Measurements from ENCODE around the gene EFR3B.

Gene EFR3B

GRCh38 chr2:25035537-25036220, 6.2 kb upstream of the EFR3B start:
- DNase-seq = no peak

- DNase-seq = no peak
These were observed 5.7 kb upstream of the EFR3B start for GRCh38 chr2:25036221-25036559.

GRCh38 chr2:25039126-25039525, 2.8 kb upstream of the EFR3B start:
- no peak for DNase-seq

GRCh38 chr2:25041307-25041927, 459 bp upstream of the EFR3B start:
- no peak for DNase-seq

GRCh38 chr2:25042321-25043240, 705 bp downstream of the EFR3B start:
- DNase-seq = no peak

- DNase-seq = peak; percentile 58
These were observed 1.5 kb downstream of the EFR3B start for GRCh38 chr2:25043241-25043867.

GRCh38 chr2:25044011-25044410, 2.1 kb downstream of the EFR3B start:
- no peak for DNase-seq

GRCh38 chr2:25044990-25045389, 3.1 kb downstream of the EFR3B start:
- peak; percentile 22 for DNase-seq

- DNase-seq = no peak
These were observed 7.5 kb downstream of the EFR3B start for GRCh38 chr2:25049422-25049821.

- no peak for DNase-seq
These were observed 8.3 kb downstream of the EFR3B start for GRCh38 chr2:25050128-25050527.

- DNase-seq = no peak
These were observed 11.2 kb downstream of the EFR3B start for GRCh38 chr2:25053041-25053440.

- no peak for DNase-seq
These were observed 12.8 kb downstream of the EFR3B start for GRCh38 chr2:25054720-25055119.

- DNase-seq = no peak
These were observed 13.6 kb downstream of the EFR3B start for GRCh38 chr2:25055376-25055920.

- no peak for DNase-seq
These were observed 14.4 kb downstream of the EFR3B start for GRCh38 chr2:25056098-25056821.

GRCh38 chr2:25062511-25062917, 20.6 kb downstream of the EFR3B start:
- no peak for DNase-seq

GRCh38 chr2:25063876-25064660, 22.2 kb downstream of the EFR3B start:
- DNase-seq = no peak

- no peak for DNase-seq
These were observed 23.9 kb downstream of the EFR3B start for GRCh38 chr2:25065768-25066167.

- DNase-seq = no peak
These were observed 24.6 kb downstream of the EFR3B start for GRCh38 chr2:25066455-25066854.

GRCh38 chr2:25068217-25068616, 26.3 kb downstream of the EFR3B start:
- no peak for DNase-seq

GRCh38 chr2:25071966-25072365, 30.1 kb downstream of the EFR3B start:
- no peak for DNase-seq

- DNase-seq = no peak
These were observed 30.7 kb downstream of the EFR3B start for GRCh38 chr2:25072606-25073005.

GRCh38 chr2:25073025-25073424, 31.1 kb downstream of the EFR3B start:
- DNase-seq = no peak
